GM10248 (cell line): ENCODE results near the gene RGS6.
A peak's percentile ranks its signal among the peaks of the same experiment; 100 is the strongest.

ENCODE experiments used
- CTCF ChIA-PET: fragments of 300-600 bp; sonication (Branson Sonifier 250); formaldehyde crosslinking; extraction: SDS; loops from one replicate; lab custom pipeline; 2021; ENCODE audit warnings: antibody characterized with exemption; lab: Yijun Ruan, JAX
- POLR2A ChIA-PET: fragments of 350-650 bp; sonication (Branson Sonifier 250); formaldehyde crosslinking; extraction: SDS; loops from one replicate; lab custom pipeline; 2020; ENCODE audit warnings: antibody characterized with exemption; lab: Yijun Ruan, JAX
- DNase-seq: peaks from one replicate; pipeline ENCODE4 v3.0.0; 2012; ENCODE audit errors: extremely low spot score
- CTCF ChIP-seq: IDR thresholded peaks from 2 replicates; pipeline ENCODE4 v1.5.1; 2012; ENCODE audit warnings: mild to moderate bottlenecking, low read depth; ENCODE audit errors: extremely low read depth, missing control alignments, control extremely low read depth

RGS6 gene

GRCh38 chr14:72408020-72408419 lies 475.8 kb downstream of the RGS6 start:
- TF ChIP-seq CTCF: no peak
- ChIA-PET POLR2A (no interaction called here), CTCF (no interaction called here)
- DNase-seq: no peak

- CTCF ChIA-PET: no interaction called here
- no peak for TF ChIP-seq CTCF
- DNase-seq: no peak
- POLR2A ChIA-PET: no interaction called here
Measured at GRCh38 chr14:72409047-72409446, 476.8 kb downstream of the RGS6 start.

GRCh38 chr14:72416081-72416849 lies 484.0 kb downstream of the RGS6 start:
- CTCF ChIA-PET: interaction anchor here (1.4 to 2.2 kb wide), 4 partner anchors 9 to 392 kb away, joined by 3 to 11 read pairs (median 3); no protein-coding TSS in a partner anchor
- no peak for TF ChIP-seq CTCF
- no peak for DNase-seq
- POLR2A ChIA-PET: no interaction called here

- POLR2A ChIA-PET: no interaction called here
- DNase-seq: no peak
- CTCF ChIA-PET: interaction anchor here (1.4 to 2.2 kb wide), 4 partner anchors 10 to 393 kb away, joined by 3 to 11 read pairs (median 3); no protein-coding TSS in a partner anchor
- peak; percentile 15 for TF ChIP-seq CTCF
Measured at GRCh38 chr14:72416892-72417291, 484.7 kb downstream of the RGS6 start.

GRCh38 chr14:72418806-72419205 lies 486.6 kb downstream of the RGS6 start:
- no peak for TF ChIP-seq CTCF
- no peak for DNase-seq
- ChIA-PET CTCF (interaction anchor here (1.3 to 8.0 kb wide), 3 partner anchors 17 to 395 kb away, joined by 3 to 83 read pairs (median 39); no protein-coding TSS in a partner anchor), POLR2A (no interaction called here)

GRCh38 chr14:72419226-72419775 lies 487.1 kb downstream of the RGS6 start:
- no peak for DNase-seq
- CTCF ChIA-PET: interaction anchor here (0.6 to 8.0 kb wide), 6 partner anchors 17 to 666 kb away, joined by 3 to 83 read pairs (median 4); no protein-coding TSS in a partner anchor
- POLR2A ChIA-PET: no interaction called here
- no peak for TF ChIP-seq CTCF
